HG03103 (cell line): Measurements from ENCODE around the gene MEGF10.
"Not testable (repeated sequence)": the region's sequence is repeated elsewhere in the genome, so short reads cannot be mapped to it uniquely, and the experiment has no call there.

Source experiments
- ATAC-seq: cut with Tn5 transposase; IDR thresholded peaks from one replicate; pipeline ENCODE4 v1.9.1; 2021; ENCODE audit warnings: low read depth; ENCODE audit not compliant: unreplicated experiment

Gene MEGF10

GRCh38 chr5:127290019-127290945 is at the start of gene MEGF10:
TSS of gene MEGF10 (plus strand) at chr5:127290796. CDS start at chr5:127331309, 40,513 bp downstream.
- ATAC-seq: no peak

- no peak for ATAC-seq
Measured at GRCh38 chr5:127243011-127243410, 47.6 kb upstream of the MEGF10 start.

- no peak for ATAC-seq
Measured at GRCh38 chr5:127254729-127255284, 35.8 kb upstream of the MEGF10 start.

GRCh38 chr5:127256886-127257597 is 33.6 kb upstream of the MEGF10 start:
- ATAC-seq: no peak

GRCh38 chr5:127260686-127261085 is 29.9 kb upstream of the MEGF10 start:
- ATAC-seq: no peak

- not testable (repeated sequence) for ATAC-seq
Measured at GRCh38 chr5:127265473-127265872, 25.1 kb upstream of the MEGF10 start.

GRCh38 chr5:127268342-127268741 is 22.3 kb upstream of the MEGF10 start:
- ATAC-seq: not testable (repeated sequence)

- ATAC-seq: not testable (repeated sequence)
Measured at GRCh38 chr5:127270713-127271112, 19.9 kb upstream of the MEGF10 start.

GRCh38 chr5:127275641-127276193 is 14.9 kb upstream of the MEGF10 start:
- ATAC-seq: no peak

GRCh38 chr5:127280491-127281220 is 9.9 kb upstream of the MEGF10 start:
- ATAC-seq: no peak

GRCh38 chr5:127281609-127282008 is 9.0 kb upstream of the MEGF10 start:
- ATAC-seq: no peak

GRCh38 chr5:127288676-127289075 is 1.9 kb upstream of the MEGF10 start:
- ATAC-seq: no peak

GRCh38 chr5:127290946-127291693 is 524 bp downstream of the MEGF10 start:
- no peak for ATAC-seq

- ATAC-seq: no peak
Measured at GRCh38 chr5:127292030-127292735, 1.6 kb downstream of the MEGF10 start.

- no peak for ATAC-seq
Measured at GRCh38 chr5:127293373-127293772, 2.8 kb downstream of the MEGF10 start.

- no peak for ATAC-seq
Measured at GRCh38 chr5:127294829-127295228, 4.2 kb downstream of the MEGF10 start.

GRCh38 chr5:127295454-127295853 is 4.9 kb downstream of the MEGF10 start:
- ATAC-seq: no peak

- ATAC-seq: no peak
Measured at GRCh38 chr5:127296321-127296720, 5.7 kb downstream of the MEGF10 start.

GRCh38 chr5:127296894-127297293 is 6.3 kb downstream of the MEGF10 start:
- not testable (repeated sequence) for ATAC-seq
